Loucy (cell line): ENCODE data around the gene AKT1S1.

ENCODE experiments used
- H2AFZ ChIP-seq: fragments of 200-600 bp; sonication (generic); 2 replicates; pipeline ENCODE4 v1.6.0; 2016; ENCODE audit warnings: antibody characterized with exemption, mild to moderate bottlenecking, low read length, moderate library complexity
- H3F3A ChIP-seq: fragments of 200-600 bp; 2 replicates; pipeline ENCODE4 v1.6.0; 2016; ENCODE audit warnings: antibody characterized with exemption, low read depth, mild to moderate bottlenecking
- H3K27me3 ChIP-seq: fragments of 200-600 bp; sonication (generic); 2 replicates; pipeline ENCODE4 v1.6.1; 2014; ENCODE audit warnings: low read length, mild to moderate bottlenecking; ENCODE audit not compliant: insufficient read depth, poor library complexity, severe bottlenecking
- H3K36me3 ChIP-seq: fragments of 200-600 bp; sonication (generic); 2 replicates; pipeline ENCODE4 v1.6.1; 2016; ENCODE audit warnings: low read length; ENCODE audit not compliant: insufficient read depth
- H3K4me1 ChIP-seq: fragments of 200-600 bp; sonication (generic); 2 replicates; pipeline ENCODE4 v1.5.1; 2014; ENCODE audit warnings: low read length, mild to moderate bottlenecking; ENCODE audit not compliant: insufficient read depth, poor library complexity, severe bottlenecking
- H3K4me2 ChIP-seq: fragments of 200-600 bp; sonication (generic); 2 replicates; pipeline ENCODE4 v1.6.0; 2014; ENCODE audit warnings: antibody characterized with exemption, low read length, low read depth, mild to moderate bottlenecking; ENCODE audit not compliant: poor library complexity, severe bottlenecking
- H3K4me3 ChIP-seq: fragments of 200-600 bp; sonication (generic); 2 replicates; pipeline ENCODE4 v1.5.1; 2014; ENCODE audit warnings: low read length, mild to moderate bottlenecking, mixed read lengths; ENCODE audit not compliant: poor library complexity, severe bottlenecking
- H3K79me2 ChIP-seq: fragments of 200-600 bp; sonication (generic); 2 replicates; pipeline ENCODE4 v1.6.1; 2014; ENCODE audit warnings: low read length; ENCODE audit not compliant: insufficient read depth
- H3K9ac ChIP-seq: fragments of 200-600 bp; sonication (generic); 2 replicates; pipeline ENCODE4 v1.6.0; 2014; ENCODE audit warnings: mild to moderate bottlenecking, low read depth, low read length, moderate library complexity; ENCODE audit not compliant: poor library complexity, severe bottlenecking
- H3K9me2 ChIP-seq: fragments of 200-600 bp; sonication (generic); replicated peaks from 2 replicates; pipeline ENCODE4 v1.6.1; 2016; ENCODE audit warnings: low read depth, low read length, mixed read lengths
- H3K9me3 ChIP-seq: fragments of 200-600 bp; sonication (generic); 2 replicates; pipeline ENCODE4 v1.6.1; 2014; ENCODE audit warnings: mild to moderate bottlenecking, antibody characterized with exemption, low read length, low read depth; ENCODE audit not compliant: insufficient read depth
- H4K20me1 ChIP-seq: fragments of 200-600 bp; sonication (generic); 2 replicates; pipeline ENCODE4 v1.6.0; 2014; ENCODE audit warnings: antibody characterized with exemption, low read length, mild to moderate bottlenecking; ENCODE audit not compliant: insufficient read depth, poor library complexity, severe bottlenecking
- EZH2phosphoT487 ChIP-seq: fragments of 200-600 bp; IDR thresholded peaks from 2 replicates; pipeline ENCODE4 v1.6.1; 2018; ENCODE audit warnings: antibody characterized with exemption, mild to moderate bottlenecking, moderate library complexity, borderline replicate concordance
- TF ChIP-seq, protein P1 (sequence below): fragments of 200-600 bp; sonication (generic); conservative IDR thresholded peaks from 2 replicates; pipeline ENCODE4 v1.5.1; 2014; ENCODE audit warnings: mild to moderate bottlenecking, antibody characterized with exemption, low read length

AKT1S1 gene

DNA sequence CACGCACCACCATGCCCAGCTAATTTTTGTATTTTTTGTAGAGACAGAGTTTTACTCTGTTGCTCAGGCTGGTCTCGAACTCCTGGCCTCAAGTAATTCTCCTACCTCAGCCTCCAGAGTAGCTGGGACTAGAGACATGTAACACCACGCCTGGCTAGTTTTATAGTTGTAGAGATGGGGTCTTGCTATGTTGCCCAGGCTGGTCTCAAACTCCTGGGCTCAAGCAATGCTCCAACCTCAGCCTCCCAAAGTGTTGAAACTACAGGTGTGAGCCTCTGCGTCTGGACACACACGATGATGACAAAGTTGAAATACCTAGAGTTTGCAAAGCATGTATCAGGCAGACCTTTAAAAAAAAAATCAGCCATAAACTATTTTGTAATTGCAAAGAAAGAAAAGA lies 30.7 kb downstream of the AKT1S1 start:
- no peaks in the 10 kb centered on the region for H4K20me1 ChIP-seq
- H3K4me3 ChIP-seq = no peak overlapping the region
- no peaks in the 10 kb centered on the region for H3K9me2 ChIP-seq
- no peak overlapping the region for H3K9ac ChIP-seq
- no peaks in the 10 kb centered on the region for H3K27me3 ChIP-seq
- H3F3A ChIP-seq = 0 out of 2 replicates have a peak, but pooled peaks cover 3% of the 10 kb centered on the region
- no peaks in the 10 kb centered on the region; the same call in 1 of the 2 replicates for H3K79me2 ChIP-seq
- H2AFZ ChIP-seq = no peak overlapping the region
- peaks cover 18% of the 10 kb centered on the region for H3K4me1 ChIP-seq
- no peak overlapping the region for H3K4me2 ChIP-seq
- TF ChIP-seq, protein P1, sequence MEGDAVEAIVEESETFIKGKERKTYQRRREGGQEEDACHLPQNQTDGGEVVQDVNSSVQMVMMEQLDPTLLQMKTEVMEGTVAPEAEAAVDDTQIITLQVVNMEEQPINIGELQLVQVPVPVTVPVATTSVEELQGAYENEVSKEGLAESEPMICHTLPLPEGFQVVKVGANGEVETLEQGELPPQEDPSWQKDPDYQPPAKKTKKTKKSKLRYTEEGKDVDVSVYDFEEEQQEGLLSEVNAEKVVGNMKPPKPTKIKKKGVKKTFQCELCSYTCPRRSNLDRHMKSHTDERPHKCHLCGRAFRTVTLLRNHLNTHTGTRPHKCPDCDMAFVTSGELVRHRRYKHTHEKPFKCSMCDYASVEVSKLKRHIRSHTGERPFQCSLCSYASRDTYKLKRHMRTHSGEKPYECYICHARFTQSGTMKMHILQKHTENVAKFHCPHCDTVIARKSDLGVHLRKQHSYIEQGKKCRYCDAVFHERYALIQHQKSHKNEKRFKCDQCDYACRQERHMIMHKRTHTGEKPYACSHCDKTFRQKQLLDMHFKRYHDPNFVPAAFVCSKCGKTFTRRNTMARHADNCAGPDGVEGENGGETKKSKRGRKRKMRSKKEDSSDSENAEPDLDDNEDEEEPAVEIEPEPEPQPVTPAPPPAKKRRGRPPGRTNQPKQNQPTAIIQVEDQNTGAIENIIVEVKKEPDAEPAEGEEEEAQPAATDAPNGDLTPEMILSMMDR = no peak
- TF ChIP-seq EZH2phosphoT487 = no peak
- H3K36me3 ChIP-seq = no peaks in the 10 kb centered on the region
- no peaks in the 10 kb centered on the region for H3K9me3 ChIP-seq

DNA sequence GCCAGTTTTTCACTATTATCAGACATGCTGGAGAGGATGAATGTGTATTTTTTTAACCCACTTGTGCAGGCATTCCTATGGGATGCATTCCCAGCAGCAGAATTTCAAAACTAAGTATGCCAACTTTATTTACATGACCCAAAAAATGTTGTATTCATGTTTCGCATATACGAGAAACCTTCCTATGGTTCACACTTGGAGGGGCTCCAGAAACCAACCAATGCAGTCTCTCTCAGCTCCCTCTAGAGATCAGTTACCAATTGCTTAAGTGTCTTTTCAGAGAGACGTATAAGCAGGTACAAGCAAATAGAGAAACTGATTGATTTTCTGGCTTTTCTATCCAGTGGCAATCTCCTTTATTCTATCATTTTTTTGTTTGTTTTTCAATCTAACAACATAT lies 31.7 kb downstream of the AKT1S1 start:
- Histone ChIP-seq H3F3A (no peaks in the 10 kb centered on the region), H3K4me3 (no peak overlapping the region), H3K79me2 (no peaks in the 10 kb centered on the region; the same call in 1 of the 2 replicates), H3K4me2 (no peak overlapping the region), H3K27me3 (no peaks in the 10 kb centered on the region), H3K4me1 (peaks cover 18% of the 10 kb centered on the region), H3K9ac (no peak overlapping the region), H3K9me2 (no peaks in the 10 kb centered on the region), H3K36me3 (no peaks in the 10 kb centered on the region), H2AFZ (no peak overlapping the region), H4K20me1 (no peaks in the 10 kb centered on the region), H3K9me3 (no peaks in the 10 kb centered on the region)
- TF ChIP-seq, protein P1 = no peak
- no peak for TF ChIP-seq EZH2phosphoT487

DNA sequence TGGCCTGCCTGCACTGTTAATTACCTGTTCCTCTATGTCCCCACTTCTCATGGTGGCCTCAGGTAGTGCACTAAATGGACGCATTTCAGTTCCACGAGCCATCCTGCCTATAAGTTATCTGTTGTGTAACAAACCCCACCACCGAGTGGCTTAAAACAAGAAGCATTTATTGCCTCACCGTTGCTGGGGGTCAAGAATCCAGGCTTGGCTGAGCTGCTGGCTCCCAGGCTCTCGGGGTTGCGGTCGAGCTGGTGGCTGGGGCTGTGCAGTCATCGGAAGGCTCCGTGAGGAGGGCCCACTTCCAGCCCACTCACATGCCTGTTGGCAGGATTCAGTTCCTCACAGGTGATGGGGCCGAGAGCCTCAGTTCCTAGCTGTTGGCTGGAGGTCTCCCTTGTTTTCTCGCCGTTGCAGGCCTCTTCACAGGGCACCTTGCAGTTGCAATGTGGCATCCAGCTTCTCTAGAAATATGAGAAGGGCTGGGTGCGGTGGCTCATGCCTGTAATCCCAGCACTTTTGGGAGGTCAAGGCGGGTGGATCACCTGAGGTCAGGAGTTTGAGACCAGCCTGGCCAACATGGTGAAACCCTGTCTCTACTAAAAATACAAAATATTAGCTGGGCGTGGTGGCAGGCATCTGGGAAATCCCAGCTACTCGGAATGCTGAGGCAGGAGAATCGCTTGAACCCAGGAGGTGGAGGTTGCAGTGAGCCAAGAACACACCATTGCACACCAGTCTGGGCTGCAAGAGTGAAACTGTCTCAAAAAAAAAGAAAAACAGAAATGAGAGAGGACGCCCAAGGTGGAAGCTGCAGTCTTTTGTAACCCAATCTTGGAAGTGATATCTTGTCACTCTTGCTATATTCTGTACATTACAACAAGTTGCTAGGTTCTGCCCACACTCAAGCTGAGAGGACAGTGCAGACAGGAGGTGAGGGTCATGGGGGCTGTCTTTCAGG lies 32.7 kb downstream of the AKT1S1 start:
- H3K4me2 ChIP-seq = no peak overlapping the region
- H3K79me2 ChIP-seq = no peaks in the 10 kb centered on the region
- H4K20me1 ChIP-seq = no peaks in the 10 kb centered on the region
- H3K4me1 ChIP-seq = peaks cover 15% of the 10 kb centered on the region
- H2AFZ ChIP-seq = no peak overlapping the region
- no peaks in the 10 kb centered on the region for H3K9me3 ChIP-seq
- no peak overlapping the region for H3K9ac ChIP-seq
- no peaks in the 10 kb centered on the region for H3K27me3 ChIP-seq
- TF ChIP-seq, protein P1 = no peak
- TF ChIP-seq EZH2phosphoT487 = no peak
- no peaks in the 10 kb centered on the region for H3K9me2 ChIP-seq
- peaks cover 4% of the 10 kb centered on the region; the same call in 1 of the 2 replicates for H3K36me3 ChIP-seq
- no peaks in the 10 kb centered on the region for H3F3A ChIP-seq
- no peak overlapping the region for H3K4me3 ChIP-seq
